ENCODE data around the gene MED26. TPM values are rescaled to one million over a fixed set of nuclear protein-coding genes. Genes with fewer than 3 reads are reported as not detected.

The MED26 gene
- total and polyA plus RNA-seq, 9 of the 15 experiments (the other 6 are each of a cell fraction or from before 2014, with no cell fraction given) = 0.71 to 15.1 (median 6.2) TPM

- peak; percentile 98 for TF ChIP-seq ZBTB12 (CRISPR knock-in tag; IDR thresholded peaks at IDR 0.05)
- no peak for TF ChIP-seq ZNF507 (tag; conservative IDR thresholded peaks at IDR 0.05)
- no peak for TF ChIP-seq LARP7 (IDR thresholded peaks at IDR 0.05)
- no peak for TF ChIP-seq RERE (CRISPR knock-in tag; IDR thresholded peaks at IDR 0.05; ENCODE audit: borderline replicate concordance)
- TF ChIP-seq POLR2B (IDR thresholded peaks at IDR 0.05; ENCODE audit: low read depth, partially characterized antibody) = peak; percentile 59
- TF ChIP-seq TBL1XR1 (IDR thresholded peaks at IDR 0.05; ENCODE audit: low read length in 2 of 2) = peak in 1 of 2 experiments; percentile 94; a peak in 2 of 4 replicates
- TF ChIP-seq MAFK (IDR thresholded peaks at IDR 0.05; ENCODE audit: low read length) = no peak
- TF ChIP-seq ZNF511 (CRISPR knock-in tag; IDR thresholded peaks at IDR 0.05) = no peak
- TF ChIP-seq ZNF395 (CRISPR knock-in tag; IDR thresholded peaks at IDR 0.05) = no peak; the same call in 1 of the 2 replicates
- peak; percentile 52 for TF ChIP-seq NEUROD1 (IDR thresholded peaks at IDR 0.05; ENCODE audit: borderline replicate concordance, low read depth, low read length, partially characterized antibody)
- no peak for TF ChIP-seq JUNB (CRISPR knock-in tag; conservative IDR thresholded peaks at IDR 0.05)
- TF ChIP-seq MCM5 (IDR thresholded peaks at IDR 0.05; ENCODE audit: low read depth) = no peak
- TF ChIP-seq SMARCE1 (IDR thresholded peaks at IDR 0.05) = no peak
- TF ChIP-seq GMEB1 (CRISPR knock-in tag; IDR thresholded peaks at IDR 0.05) = peak; percentile 57
- peak; percentile 86 for TF ChIP-seq POLR2G (IDR thresholded peaks at IDR 0.05; ENCODE audit: low read depth, low read length)
- no peak for TF ChIP-seq USF1 (CRISPR knock-in tag; IDR thresholded peaks at IDR 0.05)
Observed at GRCh38 chr19:16572332-16573211, 55.4 kb downstream of the MED26 start, which contains the start of gene SLC35E1 (continued).

Data from K562 (cell line).